Measurements from ENCODE around the gene TXNDC5.

- TF ChIP-seq GATA2 (IDR thresholded peaks at IDR 0.05; ENCODE audit: low read depth, low read length) = no peak
- TF ChIP-seq GATA3 (IDR thresholded peaks at IDR 0.05; ENCODE audit: low read depth, low read length) = no peak
Observed at GRCh38 chr6:7886132-7886531, 24.5 kb downstream of the TXNDC5 start.
